HepG2 (cell line): ENCODE results near the gene VPS13C. TPM values are rescaled to one million over a fixed set of nuclear protein-coding genes. Genes with fewer than 3 reads are reported as not detected.

Source experiments
- ELF3 ChIP-seq: IDR thresholded peaks from 2 replicates; pipeline ENCODE4 v1.6.1; 2016; ENCODE audit warnings: missing genetic modification reagents, missing compliant biosample characterization
- JUN ChIP-seq: sonication (generic); formaldehyde crosslinking; IDR thresholded peaks from 2 replicates; pipeline ENCODE4 v1.4.0; 2020; ENCODE audit warnings: mild to moderate bottlenecking, missing genetic modification reagents
- NFE2 ChIP-seq: sonication (generic); formaldehyde crosslinking; IDR thresholded peaks from 2 replicates; pipeline ENCODE4 v1.4.0; 2020; ENCODE audit warnings: missing genetic modification reagents
- RARA ChIP-seq: IDR thresholded peaks from 2 replicates; pipeline ENCODE4 v1.6.1; 2016; ENCODE audit warnings: missing genetic modification reagents, missing compliant biosample characterization
- ZNF382 ChIP-seq: sonication (generic); formaldehyde crosslinking; IDR thresholded peaks from 2 replicates; pipeline ENCODE4 v1.5.0; 2020; ENCODE audit warnings: missing genetic modification reagents, mild to moderate bottlenecking, borderline replicate concordance
- ZNF629 ChIP-seq: sonication (generic); formaldehyde crosslinking; conservative IDR thresholded peaks from 2 replicates; pipeline ENCODE4 v1.5.0; 2020; ENCODE audit warnings: missing genetic modification reagents
- ZNF781 ChIP-seq: sonication (generic); formaldehyde crosslinking; IDR thresholded peaks from 2 replicates; pipeline ENCODE4 v1.5.1; 2020; ENCODE audit warnings: borderline replicate concordance, mild to moderate bottlenecking, missing genetic modification reagents; ENCODE audit errors: not compliant biosample characterization
- ZSCAN31 ChIP-seq: sonication (generic); formaldehyde crosslinking; IDR thresholded peaks from 2 replicates; pipeline ENCODE4 v1.5.0; 2020; ENCODE audit warnings: low read depth, mild to moderate bottlenecking, missing genetic modification reagents
- polyA plus RNA-seq, 8 experiments: library from polyadenylated mRNA; depleted of rRNA in 3 of 8; stranded (reverse) in 7 of 8; unstranded in 1 of 8; fragments of >200 nt; fragmentation: Illumina TruSeq in 4 of 8; extraction: Trizol in 4 of 8; gene quantifications; 2 replicates each; pipeline versions ENCODE4 v1.2.1 to v1.2.3, GENCODE V29; 2011 to 2016; ENCODE audit warnings: low read depth in 4 of 8, missing spikeins in 1 of 8, mixed read lengths in 1 of 8; ENCODE audit not compliant: insufficient read depth in 1 of 8
- total RNA-seq, 5 experiments: library from RNA; depleted of rRNA; stranded (reverse); fragments of >200 nt; fragmentation: Illumina TruSeq; extraction: Trizol; gene quantifications; 2 replicates each; pipeline ENCODE4 v1.2.3, GENCODE V29; 2016; ENCODE audit warnings: low read depth in 1 of 5
- TF ChIP-seq, protein P1 (sequence below): sonication (generic); formaldehyde crosslinking; IDR thresholded peaks from 2 replicates; pipeline ENCODE4 v1.4.0; 2020; ENCODE audit warnings: missing genetic modification reagents
- TF ChIP-seq, protein P2 (sequence below): IDR thresholded peaks from 2 replicates; pipeline ENCODE4 v1.6.1; 2016; ENCODE audit warnings: mild to moderate bottlenecking, missing biosample characterization, missing genetic modification reagents
- TF ChIP-seq, protein P3 (sequence below): sonication (generic); formaldehyde crosslinking; IDR thresholded peaks from 2 replicates; pipeline ENCODE4 v1.5.1; 2020; ENCODE audit warnings: mild to moderate bottlenecking, missing genetic modification reagents, moderate library complexity
- TF ChIP-seq, protein P4 (sequence below): sonication (generic); formaldehyde crosslinking; conservative IDR thresholded peaks from 2 replicates; pipeline ENCODE4 v1.5.0; 2020; ENCODE audit warnings: missing genetic modification reagents
- TF ChIP-seq, protein P5 (sequence below): sonication (generic); formaldehyde crosslinking; IDR thresholded peaks from 2 replicates; pipeline ENCODE4 v1.5.0; 2020; ENCODE audit warnings: mild to moderate bottlenecking, missing genetic modification reagents, borderline replicate concordance

The VPS13C gene
- total and polyA plus RNA-seq, 2 of the 13 experiments (the other 11 are each of a cell fraction or from before 2014, with no cell fraction given) = 10.9 to 26.8 TPM

DNA sequence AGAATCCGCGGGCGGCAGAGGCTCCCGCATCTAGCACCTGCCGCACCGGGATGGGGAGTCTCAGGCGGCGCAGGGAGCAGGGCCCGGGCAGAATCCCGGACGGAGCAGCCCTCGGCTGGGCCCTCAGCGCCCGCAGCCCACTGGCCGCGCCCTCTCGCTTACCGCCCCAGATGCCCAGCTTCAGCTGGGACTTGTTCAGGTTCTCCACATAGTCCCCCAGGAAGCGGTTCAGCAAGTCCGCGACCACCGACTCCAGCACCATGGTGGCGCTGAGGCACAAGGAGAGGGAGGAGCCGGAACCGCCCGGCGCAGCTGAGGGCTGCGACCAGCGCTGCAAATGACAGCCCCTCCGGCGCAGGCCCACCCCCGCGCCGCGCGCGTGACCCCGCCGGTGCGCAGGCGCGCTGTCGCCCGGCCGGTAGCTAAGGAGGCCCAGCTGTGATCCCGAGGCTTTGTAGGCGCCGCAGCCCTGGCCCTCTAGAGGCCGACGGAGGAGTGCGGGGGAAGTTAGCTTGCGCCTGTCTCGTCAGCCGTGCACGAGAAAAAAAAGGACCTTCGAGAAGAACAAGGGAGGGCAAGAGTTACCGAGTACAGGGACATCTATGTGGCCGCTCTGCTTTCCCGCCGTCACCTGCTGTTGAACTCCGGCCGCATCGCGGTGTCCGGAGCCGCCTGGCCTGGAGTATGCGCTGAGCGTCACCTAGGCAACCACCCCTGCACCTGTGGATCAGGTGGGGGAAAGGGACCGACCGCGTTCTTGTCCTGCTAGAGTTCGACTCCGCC, at the start of gene VPS13C (continued):
- TF ChIP-seq JUN (CRISPR knock-in tag) = no peak
- TF ChIP-seq, protein P1, sequence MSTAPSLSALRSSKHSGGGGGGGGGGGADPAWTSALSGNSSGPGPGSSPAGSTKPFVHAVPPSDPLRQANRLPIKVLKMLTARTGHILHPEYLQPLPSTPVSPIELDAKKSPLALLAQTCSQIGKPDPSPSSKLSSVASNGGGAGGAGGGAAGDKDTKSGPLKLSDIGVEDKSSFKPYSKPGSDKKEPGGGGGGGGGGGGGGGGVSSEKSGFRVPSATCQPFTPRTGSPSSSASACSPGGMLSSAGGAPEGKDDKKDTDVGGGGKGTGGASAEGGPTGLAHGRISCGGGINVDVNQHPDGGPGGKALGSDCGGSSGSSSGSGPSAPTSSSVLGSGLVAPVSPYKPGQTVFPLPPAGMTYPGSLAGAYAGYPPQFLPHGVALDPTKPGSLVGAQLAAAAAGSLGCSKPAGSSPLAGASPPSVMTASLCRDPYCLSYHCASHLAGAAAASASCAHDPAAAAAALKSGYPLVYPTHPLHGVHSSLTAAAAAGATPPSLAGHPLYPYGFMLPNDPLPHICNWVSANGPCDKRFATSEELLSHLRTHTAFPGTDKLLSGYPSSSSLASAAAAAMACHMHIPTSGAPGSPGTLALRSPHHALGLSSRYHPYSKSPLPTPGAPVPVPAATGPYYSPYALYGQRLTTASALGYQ (CRISPR knock-in tag) = peak; percentile 73
- TF ChIP-seq, protein P2, sequence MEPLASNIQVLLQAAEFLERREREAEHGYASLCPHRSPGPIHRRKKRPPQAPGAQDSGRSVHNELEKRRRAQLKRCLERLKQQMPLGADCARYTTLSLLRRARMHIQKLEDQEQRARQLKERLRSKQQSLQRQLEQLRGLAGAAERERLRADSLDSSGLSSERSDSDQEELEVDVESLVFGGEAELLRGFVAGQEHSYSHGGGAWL = peak; percentile 33
- peak; percentile 74; the same call in 1 of the 2 replicates for TF ChIP-seq ZSCAN31 (CRISPR knock-in tag)
- TF ChIP-seq, protein P3, sequence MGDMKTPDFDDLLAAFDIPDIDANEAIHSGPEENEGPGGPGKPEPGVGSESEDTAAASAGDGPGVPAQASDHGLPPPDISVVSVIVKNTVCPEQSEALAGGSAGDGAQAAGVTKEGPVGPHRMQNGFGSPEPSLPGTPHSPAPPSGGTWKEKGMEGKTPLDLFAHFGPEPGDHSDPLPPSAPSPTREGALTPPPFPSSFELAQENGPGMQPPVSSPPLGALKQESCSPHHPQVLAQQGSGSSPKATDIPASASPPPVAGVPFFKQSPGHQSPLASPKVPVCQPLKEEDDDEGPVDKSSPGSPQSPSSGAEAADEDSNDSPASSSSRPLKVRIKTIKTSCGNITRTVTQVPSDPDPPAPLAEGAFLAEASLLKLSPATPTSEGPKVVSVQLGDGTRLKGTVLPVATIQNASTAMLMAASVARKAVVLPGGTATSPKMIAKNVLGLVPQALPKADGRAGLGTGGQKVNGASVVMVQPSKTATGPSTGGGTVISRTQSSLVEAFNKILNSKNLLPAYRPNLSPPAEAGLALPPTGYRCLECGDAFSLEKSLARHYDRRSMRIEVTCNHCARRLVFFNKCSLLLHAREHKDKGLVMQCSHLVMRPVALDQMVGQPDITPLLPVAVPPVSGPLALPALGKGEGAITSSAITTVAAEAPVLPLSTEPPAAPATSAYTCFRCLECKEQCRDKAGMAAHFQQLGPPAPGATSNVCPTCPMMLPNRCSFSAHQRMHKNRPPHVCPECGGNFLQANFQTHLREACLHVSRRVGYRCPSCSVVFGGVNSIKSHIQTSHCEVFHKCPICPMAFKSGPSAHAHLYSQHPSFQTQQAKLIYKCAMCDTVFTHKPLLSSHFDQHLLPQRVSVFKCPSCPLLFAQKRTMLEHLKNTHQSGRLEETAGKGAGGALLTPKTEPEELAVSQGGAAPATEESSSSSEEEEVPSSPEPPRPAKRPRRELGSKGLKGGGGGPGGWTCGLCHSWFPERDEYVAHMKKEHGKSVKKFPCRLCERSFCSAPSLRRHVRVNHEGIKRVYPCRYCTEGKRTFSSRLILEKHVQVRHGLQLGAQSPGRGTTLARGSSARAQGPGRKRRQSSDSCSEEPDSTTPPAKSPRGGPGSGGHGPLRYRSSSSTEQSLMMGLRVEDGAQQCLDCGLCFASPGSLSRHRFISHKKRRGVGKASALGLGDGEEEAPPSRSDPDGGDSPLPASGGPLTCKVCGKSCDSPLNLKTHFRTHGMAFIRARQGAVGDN (CRISPR knock-in tag) = peak; percentile 98
- no peak for TF ChIP-seq ZNF382 (CRISPR knock-in tag)
- no peak for TF ChIP-seq ZNF629 (CRISPR knock-in tag)
- no peak for TF ChIP-seq NFE2 (CRISPR knock-in tag)
- TF ChIP-seq, protein P4, sequence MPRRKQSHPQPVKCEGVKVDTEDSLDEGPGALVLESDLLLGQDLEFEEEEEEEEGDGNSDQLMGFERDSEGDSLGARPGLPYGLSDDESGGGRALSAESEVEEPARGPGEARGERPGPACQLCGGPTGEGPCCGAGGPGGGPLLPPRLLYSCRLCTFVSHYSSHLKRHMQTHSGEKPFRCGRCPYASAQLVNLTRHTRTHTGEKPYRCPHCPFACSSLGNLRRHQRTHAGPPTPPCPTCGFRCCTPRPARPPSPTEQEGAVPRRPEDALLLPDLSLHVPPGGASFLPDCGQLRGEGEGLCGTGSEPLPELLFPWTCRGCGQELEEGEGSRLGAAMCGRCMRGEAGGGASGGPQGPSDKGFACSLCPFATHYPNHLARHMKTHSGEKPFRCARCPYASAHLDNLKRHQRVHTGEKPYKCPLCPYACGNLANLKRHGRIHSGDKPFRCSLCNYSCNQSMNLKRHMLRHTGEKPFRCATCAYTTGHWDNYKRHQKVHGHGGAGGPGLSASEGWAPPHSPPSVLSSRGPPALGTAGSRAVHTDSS (CRISPR knock-in tag) = no peak
- peak; percentile 80; the same call in 1 of the 2 replicates for TF ChIP-seq ELF3 (CRISPR knock-in tag)
- TF ChIP-seq ZNF781 (CRISPR knock-in tag) = no peak
- TF ChIP-seq RARA = peak; percentile 53
- TF ChIP-seq, protein P5, sequence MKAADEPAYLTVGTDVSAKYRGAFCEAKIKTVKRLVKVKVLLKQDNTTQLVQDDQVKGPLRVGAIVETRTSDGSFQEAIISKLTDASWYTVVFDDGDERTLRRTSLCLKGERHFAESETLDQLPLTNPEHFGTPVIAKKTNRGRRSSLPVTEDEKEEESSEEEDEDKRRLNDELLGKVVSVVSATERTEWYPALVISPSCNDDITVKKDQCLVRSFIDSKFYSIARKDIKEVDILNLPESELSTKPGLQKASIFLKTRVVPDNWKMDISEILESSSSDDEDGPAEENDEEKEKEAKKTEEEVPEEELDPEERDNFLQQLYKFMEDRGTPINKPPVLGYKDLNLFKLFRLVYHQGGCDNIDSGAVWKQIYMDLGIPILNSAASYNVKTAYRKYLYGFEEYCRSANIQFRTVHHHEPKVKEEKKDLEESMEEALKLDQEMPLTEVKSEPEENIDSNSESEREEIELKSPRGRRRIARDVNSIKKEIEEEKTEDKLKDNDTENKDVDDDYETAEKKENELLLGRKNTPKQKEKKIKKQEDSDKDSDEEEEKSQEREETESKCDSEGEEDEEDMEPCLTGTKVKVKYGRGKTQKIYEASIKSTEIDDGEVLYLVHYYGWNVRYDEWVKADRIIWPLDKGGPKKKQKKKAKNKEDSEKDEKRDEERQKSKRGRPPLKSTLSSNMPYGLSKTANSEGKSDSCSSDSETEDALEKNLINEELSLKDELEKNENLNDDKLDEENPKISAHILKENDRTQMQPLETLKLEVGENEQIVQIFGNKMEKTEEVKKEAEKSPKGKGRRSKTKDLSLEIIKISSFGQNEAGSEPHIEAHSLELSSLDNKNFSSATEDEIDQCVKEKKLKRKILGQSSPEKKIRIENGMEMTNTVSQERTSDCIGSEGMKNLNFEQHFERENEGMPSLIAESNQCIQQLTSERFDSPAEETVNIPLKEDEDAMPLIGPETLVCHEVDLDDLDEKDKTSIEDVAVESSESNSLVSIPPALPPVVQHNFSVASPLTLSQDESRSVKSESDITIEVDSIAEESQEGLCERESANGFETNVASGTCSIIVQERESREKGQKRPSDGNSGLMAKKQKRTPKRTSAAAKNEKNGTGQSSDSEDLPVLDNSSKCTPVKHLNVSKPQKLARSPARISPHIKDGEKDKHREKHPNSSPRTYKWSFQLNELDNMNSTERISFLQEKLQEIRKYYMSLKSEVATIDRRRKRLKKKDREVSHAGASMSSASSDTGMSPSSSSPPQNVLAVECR (CRISPR knock-in tag) = peak; percentile 92; the same call in 1 of the 2 replicates
